Sigmoid colon (tissue), 7 donors: ENCODE measurements around the gene TBX5. TPM values are rescaled to one million over a fixed set of nuclear protein-coding genes. Genes with fewer than 3 reads are reported as not detected.

Source experiments
- DNase-seq: peaks from one replicate; pipeline ENCODE4 v3.0.0-alpha.2; 2019
- H3K27ac ChIP-seq, 4 donors: fragments of 200-600 bp; sonication (generic); one replicate each; pipeline ENCODE4 v1.5.1; 2016 to 2019; ENCODE audit warnings: mild to moderate bottlenecking in 1 of 4
- H3K27me3 ChIP-seq, 3 donors: fragments of 200-600 bp; sonication (generic); one replicate each; pipeline ENCODE4 v1.5.1; 2019; ENCODE audit warnings: mild to moderate bottlenecking in 1 of 3
- H3K36me3 ChIP-seq, 4 donors: fragments of 200-600 bp; sonication (generic); one replicate each; pipeline ENCODE4 v1.5.1; 2016 to 2019
- H3K4me1 ChIP-seq, 4 donors: fragments of 200-600 bp; sonication (generic); one replicate each; pipeline ENCODE4 v1.5.1; 2017 to 2019
- H3K4me3 ChIP-seq, 4 donors: fragments of 200-600 bp; sonication (generic); one replicate each; pipeline ENCODE4 v1.5.1; 2017 to 2019; ENCODE audit warnings: mild to moderate bottlenecking in 2 of 4, moderate library complexity in 1 of 4
- H3K9me3 ChIP-seq, 4 donors: fragments of 200-600 bp in 3 of 4; sonication (generic) in 3 of 4; one replicate each; pipeline versions ENCODE4 v1.5.1 to v1.6.1; 2013 to 2019
- EP300 ChIP-seq, 4 donors: sonication (generic); formaldehyde crosslinking; IDR thresholded peaks; one replicate each; pipeline ENCODE4 v1.6.1; 2017; ENCODE audit warnings: antibody characterized with exemption in 4 of 4
- POLR2A ChIP-seq, 2 donors: fragments of 450-650 bp; IDR thresholded peaks; one replicate each; pipeline ENCODE4 v1.6.1; 2016; ENCODE audit warnings: antibody characterized with exemption in 2 of 2, mild to moderate bottlenecking in 2 of 2, moderate library complexity in 2 of 2
- POLR2AphosphoS5 ChIP-seq, 4 donors: sonication (generic); formaldehyde crosslinking; IDR thresholded peaks; one replicate each; pipeline ENCODE4 v1.6.1; 2017; ENCODE audit warnings: antibody characterized with exemption in 4 of 4
- WGBS, 2 donors: extraction: QIAGEN DNeasy Blood & Tissue Kit; methylation state at CpG; one replicate each; pipeline ENCODE4 v1.1.7; 2013; 5-methylcytosine and 5-hydroxymethylcytosine counted together
- intact Hi-C: fragments of 100-400 bp; cut with DNase I; formaldehyde crosslinking; loops from one replicate; pipeline ENCODE4 v1.15.1; 2023
- polyA plus RNA-seq, 3 donors: library from polyadenylated mRNA; stranded (reverse); fragments of 200-250 nt; gene quantifications; one replicate each; pipeline ENCODE4 v1.2.3, GENCODE V29; 2013
- total RNA-seq, 4 donors: library from RNA; depleted of rRNA; stranded (reverse); fragments of >200 nt; gene quantifications; one replicate each; pipeline ENCODE4 v1.1.0, GENCODE V29; 2016
- TF ChIP-seq, protein P1 (sequence below), 4 experiments: fragments of 450-650 bp in 3 of 4; fragments of 200-600 bp in 1 of 4; IDR thresholded peaks; one replicate each; pipeline ENCODE4 v1.5.1; 2016 to 2019; ENCODE audit warnings: antibody characterized with exemption in 4 of 4, mild to moderate bottlenecking in 3 of 4, moderate library complexity in 2 of 4
- donor health status: healthy with polysubstance abuse.
- donor health status: Bipolar disorder and iron deficiency.
- donor health status: healthy.

TBX5 gene
- total and polyA plus RNA-seq, 7 donors = not detected

DNA sequence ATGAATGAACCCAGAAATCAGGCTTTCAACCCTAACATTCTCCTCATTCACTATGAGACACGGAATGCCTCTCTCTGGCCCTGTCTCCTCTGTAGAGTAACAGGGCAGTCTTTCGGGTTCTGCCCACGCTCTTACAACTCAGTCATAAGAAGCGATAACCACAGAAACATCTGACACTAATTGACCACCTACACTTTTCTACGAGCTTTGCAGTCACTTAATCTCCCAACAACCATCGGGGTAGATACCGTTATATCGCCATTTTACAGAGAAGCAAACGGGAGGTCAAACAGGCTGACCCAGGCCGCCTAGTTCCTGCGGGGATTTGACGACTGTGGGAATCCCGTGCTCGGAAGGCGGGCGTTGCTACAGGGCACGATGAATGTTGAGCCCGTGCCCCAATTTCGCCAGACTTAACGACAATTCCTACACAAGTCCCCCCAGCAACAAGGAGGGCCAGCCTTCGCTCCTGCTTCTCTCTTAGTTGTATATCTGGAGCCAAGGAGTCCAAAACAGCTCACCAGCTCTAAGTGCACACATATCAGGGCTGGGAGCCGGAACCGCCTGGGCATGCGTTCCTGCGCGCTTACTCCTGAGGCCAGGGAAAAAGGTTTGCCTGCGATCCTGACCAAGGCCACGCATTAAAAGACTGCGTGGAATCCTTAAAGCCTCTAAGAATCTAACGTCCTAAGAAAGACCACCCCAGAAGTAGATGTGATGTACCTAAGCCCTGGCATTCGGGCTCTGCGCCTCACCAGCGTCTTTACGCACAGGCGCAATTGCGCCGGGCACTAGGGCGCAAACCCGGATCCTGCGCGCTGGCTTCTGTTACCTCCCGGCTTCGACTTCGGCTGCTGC is 38.7 kb upstream of the TBX5 start:
- Histone ChIP-seq H3K9me3 (no peaks in the 10 kb centered on the region), H3K27ac (no peak overlapping the region), H3K27me3 (peaks cover 32 to 100% (median 90%) of the 10 kb centered on the region in 3 donors), H3K4me1 (no peaks in the 10 kb centered on the region), H3K4me3 (no peak overlapping the region), H3K36me3 (no peaks in the 10 kb centered on the region)
- TF ChIP-seq POLR2A (IDR thresholded peaks at IDR 0.05) (no peak), EP300 (IDR thresholded peaks at IDR 0.05) (no peak), POLR2AphosphoS5 (IDR thresholded peaks at IDR 0.05) (no peak)
- TF ChIP-seq, protein P1, sequence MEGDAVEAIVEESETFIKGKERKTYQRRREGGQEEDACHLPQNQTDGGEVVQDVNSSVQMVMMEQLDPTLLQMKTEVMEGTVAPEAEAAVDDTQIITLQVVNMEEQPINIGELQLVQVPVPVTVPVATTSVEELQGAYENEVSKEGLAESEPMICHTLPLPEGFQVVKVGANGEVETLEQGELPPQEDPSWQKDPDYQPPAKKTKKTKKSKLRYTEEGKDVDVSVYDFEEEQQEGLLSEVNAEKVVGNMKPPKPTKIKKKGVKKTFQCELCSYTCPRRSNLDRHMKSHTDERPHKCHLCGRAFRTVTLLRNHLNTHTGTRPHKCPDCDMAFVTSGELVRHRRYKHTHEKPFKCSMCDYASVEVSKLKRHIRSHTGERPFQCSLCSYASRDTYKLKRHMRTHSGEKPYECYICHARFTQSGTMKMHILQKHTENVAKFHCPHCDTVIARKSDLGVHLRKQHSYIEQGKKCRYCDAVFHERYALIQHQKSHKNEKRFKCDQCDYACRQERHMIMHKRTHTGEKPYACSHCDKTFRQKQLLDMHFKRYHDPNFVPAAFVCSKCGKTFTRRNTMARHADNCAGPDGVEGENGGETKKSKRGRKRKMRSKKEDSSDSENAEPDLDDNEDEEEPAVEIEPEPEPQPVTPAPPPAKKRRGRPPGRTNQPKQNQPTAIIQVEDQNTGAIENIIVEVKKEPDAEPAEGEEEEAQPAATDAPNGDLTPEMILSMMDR (IDR thresholded peaks at IDR 0.05) = no peak
- intact Hi-C loops = no loop called here
- DNase-seq = no peak
- 6 to 16% methylated on average over 44 of the region's 44 CpGs for WGBS, 2 donors

DNA sequence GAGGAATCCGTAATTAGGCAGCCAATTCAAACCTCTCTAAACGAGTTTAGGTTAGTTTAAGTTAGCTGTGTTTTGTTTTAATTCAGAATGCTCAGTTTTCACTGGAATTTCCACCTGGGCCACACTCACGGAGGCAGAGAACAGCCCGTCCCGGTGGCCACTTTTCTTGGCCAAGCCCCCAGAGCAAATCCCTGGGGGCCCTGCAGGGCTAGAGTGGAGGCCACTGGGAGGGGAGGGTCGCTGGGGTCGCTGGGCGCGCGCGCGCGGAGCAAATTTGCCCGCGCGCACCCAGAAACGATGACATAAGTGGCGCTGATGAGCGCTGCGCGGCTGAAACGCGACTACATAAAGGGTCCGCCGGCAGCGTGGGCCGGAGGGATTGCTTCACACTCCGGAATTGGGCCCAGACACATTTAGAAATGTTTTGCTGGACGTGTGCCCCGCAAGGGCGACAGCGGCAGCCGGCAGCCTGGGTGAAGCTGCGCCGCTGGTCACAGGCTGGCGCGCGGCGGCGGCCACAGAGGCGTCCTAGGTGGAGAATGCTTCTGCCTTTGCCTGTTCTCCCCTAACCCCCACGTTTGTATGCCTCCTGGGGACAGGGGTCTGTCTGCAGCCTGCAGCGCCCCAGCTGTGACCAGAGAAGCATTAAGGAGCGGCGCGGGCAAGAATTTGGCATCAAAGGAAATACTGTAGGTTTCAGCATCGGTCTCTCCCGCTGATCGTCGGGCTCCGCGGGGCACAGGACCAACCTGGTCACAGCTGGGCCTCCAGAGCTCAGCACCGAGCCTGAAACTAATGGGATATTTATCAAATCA is 37.9 kb upstream of the TBX5 start:
- H3K27me3 ChIP-seq = peaks cover 36 to 100% (median 91%) of the 10 kb centered on the region in 3 donors

DNA sequence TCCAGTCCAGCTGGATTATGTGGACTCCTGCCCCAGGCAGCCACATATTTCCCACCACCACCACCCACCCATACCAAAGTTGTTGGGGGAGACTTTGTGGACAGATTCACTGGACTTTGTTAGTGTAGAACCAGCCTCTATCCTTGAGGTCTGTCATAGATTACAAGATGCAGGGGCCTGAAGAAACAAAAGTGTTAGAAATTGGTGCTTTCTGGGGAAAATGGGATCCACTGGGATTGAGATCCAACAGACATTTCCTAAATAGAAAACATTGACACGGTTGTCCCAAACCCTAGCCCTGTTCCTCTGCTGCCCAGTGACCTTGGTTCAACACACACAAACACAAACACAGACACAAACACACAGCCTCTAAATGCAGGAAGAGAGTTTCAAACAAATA is 36.6 kb upstream of the TBX5 start:
- WGBS, 2 donors = 0 to 4% methylated on average over 1 of the region's 1 CpG
- intact Hi-C loops = no loop called here
- DNase-seq = no peak
- no peaks in the 10 kb centered on the region for H3K9me3 ChIP-seq
- H3K27ac ChIP-seq = no peak overlapping the region
- H3K4me1 ChIP-seq = no peaks in the 10 kb centered on the region
- no peak overlapping the region for H3K4me3 ChIP-seq
- peaks cover 26 to 99% (median 91%) of the 10 kb centered on the region in 3 donors for H3K27me3 ChIP-seq
- TF ChIP-seq, protein P1 (IDR thresholded peaks at IDR 0.05) = no peak
- TF ChIP-seq POLR2AphosphoS5 (IDR thresholded peaks at IDR 0.05) (no peak), POLR2A (IDR thresholded peaks at IDR 0.05) (no peak), EP300 (IDR thresholded peaks at IDR 0.05) (no peak)
- H3K36me3 ChIP-seq = no peaks in the 10 kb centered on the region

More for the DNA sequence above, 37.9 kb upstream of the TBX5 start:
- Histone ChIP-seq H3K4me3 (no peak overlapping the region), H3K36me3 (no peaks in the 10 kb centered on the region), H3K9me3 (no peaks in the 10 kb centered on the region), H3K27ac (no peak overlapping the region), H3K4me1 (no peaks in the 10 kb centered on the region)
- intact Hi-C loops = no loop called here
- WGBS, 2 donors = 4 to 12% methylated on average over 53 of the region's 53 CpGs
- no peak for TF ChIP-seq EP300 (IDR thresholded peaks at IDR 0.05)
- no peak for TF ChIP-seq POLR2AphosphoS5 (IDR thresholded peaks at IDR 0.05)
- no peak for TF ChIP-seq POLR2A (IDR thresholded peaks at IDR 0.05)
- TF ChIP-seq, protein P1 (IDR thresholded peaks at IDR 0.05) = no peak
- no peak for DNase-seq

DNA sequence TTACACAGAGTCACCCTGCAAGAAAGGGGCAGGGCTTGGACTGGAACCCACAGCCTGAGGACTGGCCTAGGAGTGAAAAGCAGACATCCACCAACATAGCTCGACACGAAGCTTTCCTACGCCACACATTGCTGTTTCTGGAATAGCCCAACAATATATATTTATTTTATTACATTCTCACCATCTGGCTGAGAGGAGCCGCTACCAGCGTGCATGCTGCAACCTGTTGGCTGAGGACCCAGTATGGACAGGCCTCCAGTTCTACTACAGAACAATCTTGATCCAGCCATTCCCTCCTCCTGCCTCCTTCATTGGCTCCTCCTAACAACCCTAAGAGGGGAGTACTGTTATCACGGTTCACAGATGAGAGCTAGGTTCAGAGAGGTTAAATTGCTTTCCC is 35.6 kb upstream of the TBX5 start:
- intact Hi-C loops = no loop called here
- H3K36me3 ChIP-seq = no peaks in the 10 kb centered on the region
- no peaks in the 10 kb centered on the region for H3K4me1 ChIP-seq
- TF ChIP-seq, protein P1 (IDR thresholded peaks at IDR 0.05) = no peak
- TF ChIP-seq EP300 (IDR thresholded peaks at IDR 0.05) = no peak
- TF ChIP-seq POLR2A (IDR thresholded peaks at IDR 0.05) = no peak
- no peak for TF ChIP-seq POLR2AphosphoS5 (IDR thresholded peaks at IDR 0.05)
- H3K27ac ChIP-seq = no peak overlapping the region
- no peak for DNase-seq
- peaks cover 20 to 96% (median 85%) of the 10 kb centered on the region in 3 donors for H3K27me3 ChIP-seq
- no peaks in the 10 kb centered on the region for H3K9me3 ChIP-seq
- WGBS, 2 donors = 9 to 14% methylated on average over 6 of the region's 6 CpGs
- H3K4me3 ChIP-seq = no peak overlapping the region
